Measurements from ENCODE around the gene BRINP1.
"Not testable (repeated sequence)": the region's sequence is repeated elsewhere in the genome, so short reads cannot be mapped to it uniquely, and the experiment has no call there.

BRINP1 gene

DNA sequence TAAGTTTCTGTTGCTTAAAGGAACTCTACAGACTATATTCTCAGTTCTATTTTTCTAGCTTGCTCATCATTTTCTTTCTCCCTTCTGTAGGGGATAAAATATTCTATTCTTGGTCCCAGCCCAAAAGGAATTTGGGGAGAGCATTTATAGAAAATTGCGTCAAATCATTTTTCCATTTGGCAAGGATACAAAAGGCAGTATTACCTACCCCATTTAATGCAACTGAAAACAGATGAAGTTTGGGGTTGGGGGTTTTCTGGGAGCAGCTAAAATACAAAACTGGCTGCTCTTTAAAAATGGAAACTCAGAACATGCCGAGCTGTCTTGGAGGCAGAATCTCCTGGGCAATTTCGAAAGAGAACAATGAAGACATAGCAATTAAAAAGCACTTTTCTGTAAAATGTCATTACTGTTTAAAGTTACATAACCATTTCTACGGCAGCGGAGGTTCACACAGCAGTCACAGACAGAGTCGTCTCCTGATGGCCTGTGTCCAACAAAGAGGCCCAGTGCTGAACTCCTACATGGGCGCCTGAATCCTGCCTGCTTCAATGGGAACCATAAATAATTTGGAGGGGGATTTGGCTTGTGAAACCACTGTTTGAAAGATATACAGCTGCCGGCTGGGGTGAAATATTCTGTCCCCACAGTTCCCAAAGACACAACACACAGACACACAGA is 152.4 kb downstream of the BRINP1 start:
- in situ Hi-C loops (cut with MboI; ENCODE audit: low sequenced_read_pairs) = no loop called here

DNA sequence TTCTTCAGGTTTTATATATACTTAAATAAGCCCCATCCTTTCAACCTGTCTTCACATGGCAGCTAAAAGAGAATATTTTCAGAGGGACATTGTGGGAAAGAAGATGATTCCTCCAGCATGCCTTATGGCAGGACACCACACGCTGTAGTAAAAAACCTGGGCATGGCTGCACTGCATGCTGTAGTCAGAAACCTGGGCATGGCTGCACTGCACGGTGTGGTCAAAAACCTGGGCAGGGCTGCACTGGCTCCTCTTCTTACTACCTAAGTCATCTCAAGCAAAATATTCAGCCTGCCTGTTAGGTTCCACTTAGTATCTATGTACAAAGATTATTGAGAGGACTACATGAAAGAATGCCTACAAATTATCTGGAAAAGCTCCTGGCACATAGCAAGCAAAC is 153.6 kb downstream of the BRINP1 start:
- in situ Hi-C loops (cut with MboI; ENCODE audit: low sequenced_read_pairs) = no loop called here

DNA sequence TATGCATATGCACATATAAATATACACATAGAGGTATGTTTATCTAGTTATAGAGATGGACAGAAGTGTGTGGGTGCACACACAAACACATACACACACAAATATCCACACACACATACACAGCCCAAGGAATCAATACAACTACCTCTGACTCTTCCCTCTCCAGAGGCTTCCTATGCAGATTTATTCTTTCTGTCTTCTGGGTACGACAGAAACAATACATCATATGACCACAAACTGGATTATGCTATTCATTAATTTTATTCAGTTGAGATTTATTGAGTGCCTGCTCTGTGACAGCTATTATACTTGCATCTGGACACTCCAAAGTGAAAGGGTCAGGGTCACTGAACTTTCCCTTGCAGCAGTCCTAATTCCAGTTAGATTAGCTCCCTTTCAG is 155.8 kb downstream of the BRINP1 start:
- in situ Hi-C loops (cut with MboI; ENCODE audit: low sequenced_read_pairs) = no loop called here

DNA sequence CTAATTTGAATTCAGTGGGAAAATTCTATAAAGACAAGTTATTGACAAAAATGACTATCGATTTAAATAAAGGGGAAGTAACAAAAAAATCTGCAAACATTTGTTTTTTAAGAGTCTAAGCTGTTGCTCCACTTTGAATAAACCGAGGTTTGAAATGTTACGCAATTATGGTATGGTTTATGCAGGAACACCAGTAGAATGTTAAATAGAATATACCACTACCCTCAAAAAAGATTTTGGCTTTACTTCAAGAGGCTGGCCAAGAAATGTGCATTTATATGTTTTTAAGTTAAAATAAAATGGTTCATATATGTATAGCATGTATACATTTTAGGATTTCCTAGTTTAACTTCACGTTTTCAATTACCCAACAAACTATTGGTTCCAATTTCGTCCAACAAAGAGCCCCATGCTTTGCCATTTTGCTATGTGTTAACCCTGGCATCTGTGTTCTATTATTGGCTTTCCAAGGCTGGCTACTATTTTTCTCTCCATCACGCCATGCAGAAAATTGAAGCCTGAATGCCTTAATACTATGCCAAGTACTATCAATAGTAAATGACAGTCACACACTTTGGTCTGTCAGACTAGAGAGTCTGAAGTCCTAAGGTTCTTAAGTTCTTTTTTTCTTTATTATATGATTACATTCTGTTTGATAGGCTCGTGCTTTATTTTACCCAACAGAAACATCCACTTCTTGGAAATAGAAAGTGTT is 171.2 kb downstream of the BRINP1 start:
- in situ Hi-C loops (cut with MboI; ENCODE audit: low sequenced_read_pairs) = no loop called here

DNA sequence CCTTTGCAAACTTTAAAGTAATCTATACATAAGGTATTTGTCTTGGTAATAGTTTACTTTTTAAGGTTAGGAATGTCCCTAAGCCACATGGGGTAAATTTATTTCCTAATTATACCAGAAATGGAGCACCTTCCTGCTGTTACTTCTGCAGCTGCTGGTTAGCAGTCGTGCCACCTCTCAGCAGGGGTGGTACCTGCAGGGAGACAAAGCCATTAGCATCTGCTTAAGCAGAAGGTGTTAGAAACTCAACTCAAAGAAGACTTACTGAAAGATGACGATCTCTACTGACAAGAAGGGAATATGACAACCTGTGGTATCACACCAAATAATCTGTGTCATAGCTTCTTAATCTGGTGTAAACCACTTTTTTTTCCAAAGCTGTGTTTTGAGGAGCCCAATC is 173.7 kb downstream of the BRINP1 start:
- in situ Hi-C loops (cut with MboI; ENCODE audit: low sequenced_read_pairs) = no loop called here

DNA sequence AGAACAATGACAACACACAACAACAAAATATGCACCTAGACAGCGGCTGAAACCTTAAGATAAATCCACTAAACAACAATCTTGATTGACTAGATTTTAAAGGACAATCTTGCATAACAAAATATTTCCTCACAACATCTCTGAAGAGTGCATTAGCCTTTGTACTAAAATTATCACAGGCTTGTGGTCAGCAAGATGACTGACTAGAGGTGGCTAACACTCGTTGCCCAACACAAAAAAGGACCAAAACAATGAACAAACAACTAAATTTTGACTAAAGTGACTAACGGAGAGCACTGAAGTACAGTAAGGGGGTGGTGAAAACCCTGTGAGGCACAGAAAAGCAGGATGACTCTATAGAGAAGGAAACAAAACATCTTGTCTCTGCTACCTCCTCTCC is 183.9 kb downstream of the BRINP1 start:
- in situ Hi-C loops (cut with MboI; ENCODE audit: low sequenced_read_pairs) = no loop called here

DNA sequence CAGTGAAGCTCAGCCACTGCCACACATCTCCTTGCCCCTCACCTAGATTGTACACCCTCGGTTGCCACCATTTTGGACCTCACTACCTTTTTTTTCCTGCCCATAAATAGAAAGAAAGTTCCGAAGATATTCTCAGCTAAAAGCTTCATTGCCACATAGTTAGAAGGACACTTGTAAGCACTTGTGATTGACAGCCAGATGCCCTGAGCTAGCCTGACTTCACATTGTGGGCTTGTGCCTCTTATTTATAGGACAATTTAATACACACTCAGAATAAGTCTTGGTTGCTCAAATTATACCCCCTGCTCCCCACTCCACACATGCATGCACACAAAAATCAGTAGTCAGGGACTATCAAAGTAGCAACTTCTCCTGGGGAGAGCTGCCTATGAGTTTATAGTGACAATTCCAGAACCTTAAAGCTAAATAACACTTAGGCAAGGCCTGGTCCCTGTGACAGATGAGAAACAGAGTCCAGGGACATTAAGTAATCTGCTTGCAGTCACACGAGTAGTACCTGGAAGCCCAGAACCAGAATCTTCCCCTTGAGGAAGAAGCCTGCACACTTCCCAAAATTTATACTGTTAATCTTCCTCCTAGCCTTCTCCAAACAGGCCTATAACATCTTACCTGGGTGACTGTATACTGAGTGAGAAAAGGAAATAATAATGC is 184.8 kb downstream of the BRINP1 start:
- in situ Hi-C loops (cut with MboI; ENCODE audit: low sequenced_read_pairs) = no loop called here

DNA sequence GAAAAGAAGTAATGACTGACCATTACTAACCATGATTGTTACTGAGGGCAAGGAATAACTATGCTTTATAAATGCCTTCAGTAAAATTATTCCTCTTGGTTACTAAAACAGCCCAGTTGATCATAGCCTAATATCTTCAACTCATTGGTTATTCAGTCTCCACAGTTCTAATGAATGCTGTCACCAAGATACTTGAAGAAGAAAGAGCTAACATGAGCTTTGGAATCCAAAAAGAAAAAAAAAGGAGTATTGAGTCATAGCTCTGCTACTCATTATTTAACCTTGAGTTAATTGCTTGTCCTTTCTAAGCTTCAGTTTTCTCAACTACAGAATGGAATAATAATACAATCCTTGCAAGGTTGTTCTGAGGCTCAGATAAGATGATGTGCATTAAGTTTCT is 187.7 kb downstream of the BRINP1 start:
- in situ Hi-C loops (cut with MboI; ENCODE audit: low sequenced_read_pairs) = no loop called here

DNA sequence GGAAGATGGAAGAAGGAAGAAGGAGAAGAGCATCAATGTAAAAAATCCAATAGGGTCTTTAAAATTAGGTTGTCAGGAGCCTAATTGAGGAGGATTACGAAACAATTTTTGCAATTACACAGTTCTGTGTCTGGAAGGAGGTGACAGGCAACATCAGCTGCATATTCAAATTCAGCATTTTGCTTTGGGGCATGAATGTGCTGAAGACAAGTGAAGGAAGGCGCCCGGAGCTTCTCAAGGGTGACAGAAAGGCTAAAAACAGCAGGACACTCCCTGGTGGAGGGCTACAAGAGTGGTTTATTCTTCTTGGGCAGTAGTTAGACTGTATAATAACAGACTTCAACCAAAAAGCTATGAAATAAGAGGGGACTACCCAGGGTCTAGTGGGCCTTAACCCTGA is 188.3 kb downstream of the BRINP1 start:
- in situ Hi-C loops (cut with MboI; ENCODE audit: low sequenced_read_pairs) = no loop called here

DNA sequence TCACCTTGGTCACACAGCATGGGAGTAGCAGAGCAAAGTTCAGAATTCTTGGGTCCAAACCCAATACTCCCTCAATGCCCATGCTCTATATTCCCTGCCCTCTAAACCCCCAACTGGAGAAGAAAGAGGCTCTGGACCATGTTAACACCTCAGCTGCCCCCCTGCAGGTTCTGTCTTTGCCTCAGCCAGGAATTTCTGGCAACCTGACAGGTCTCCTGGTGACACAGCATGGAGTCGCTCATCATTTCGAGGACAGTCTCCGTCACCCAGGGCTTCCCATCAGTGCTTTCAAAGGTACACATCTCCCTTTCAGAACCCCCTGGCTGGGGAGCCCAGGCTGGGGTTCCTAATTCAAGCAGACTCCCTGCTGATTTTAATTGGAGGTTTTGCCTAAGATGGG is 189.5 kb downstream of the BRINP1 start:
- in situ Hi-C loops (cut with MboI; ENCODE audit: low sequenced_read_pairs) = no loop called here

DNA sequence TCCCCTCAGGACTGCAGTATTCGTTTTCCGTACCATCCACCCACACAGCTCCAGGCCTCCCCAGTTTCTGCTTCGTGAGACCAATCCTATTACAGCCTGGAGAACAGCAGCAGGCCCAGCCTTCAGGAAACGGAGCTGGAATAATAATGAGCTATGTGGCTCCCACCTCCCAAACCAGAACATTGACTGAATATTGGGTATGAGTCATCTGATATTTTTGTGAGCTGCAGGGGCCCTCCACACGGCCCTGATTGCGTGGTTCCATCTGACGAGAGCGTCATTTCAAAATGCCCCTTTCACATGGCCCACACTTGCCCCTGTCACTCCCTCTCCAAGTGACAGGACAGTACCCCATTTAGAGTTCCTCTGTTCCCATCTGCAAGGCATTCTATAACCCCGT is 192.0 kb downstream of the BRINP1 start:
- in situ Hi-C loops (cut with MboI; ENCODE audit: low sequenced_read_pairs) = no loop called here

DNA sequence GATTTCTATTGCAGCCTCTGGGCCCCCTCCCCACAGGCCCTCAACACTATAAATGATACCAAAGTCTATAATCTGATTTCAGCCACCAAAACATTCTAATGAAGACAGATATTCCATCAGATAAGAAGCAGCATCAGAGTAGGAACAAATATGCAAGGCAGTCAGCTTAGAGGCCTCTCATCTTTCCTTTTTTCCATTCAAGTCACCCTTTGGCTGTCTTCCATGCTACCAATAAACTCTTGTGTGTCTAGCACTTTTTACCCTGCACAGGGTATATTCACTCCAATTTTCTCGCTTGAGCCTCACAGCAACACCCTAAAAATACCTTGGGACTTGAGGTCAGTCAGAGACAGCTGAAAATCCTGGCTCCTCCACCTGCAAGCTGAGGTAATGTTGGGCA is 193.7 kb downstream of the BRINP1 start:
- in situ Hi-C loops (cut with MboI; ENCODE audit: low sequenced_read_pairs) = no loop called here

DNA sequence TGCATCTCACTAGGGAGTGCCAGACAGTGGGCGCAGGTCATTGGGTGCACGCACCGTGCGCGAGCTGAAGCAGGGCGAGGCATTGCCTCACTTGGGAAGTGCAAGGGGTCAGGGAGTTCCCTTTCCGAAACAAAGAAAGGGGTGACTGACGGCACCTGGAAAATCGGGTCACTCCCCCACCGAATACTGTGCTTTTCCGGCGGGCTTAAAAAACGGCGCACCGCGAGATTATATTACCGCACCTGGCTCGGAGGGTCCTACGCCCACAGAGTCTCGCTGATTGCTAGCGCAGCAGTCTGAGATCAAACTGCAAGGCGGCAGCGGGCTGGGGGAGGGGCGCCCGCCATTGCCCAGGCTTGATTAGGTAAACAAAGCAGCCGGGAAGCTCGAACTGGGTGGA is 200.0 kb downstream of the BRINP1 start:
- in situ Hi-C loops (cut with MboI; ENCODE audit: low sequenced_read_pairs) = not testable (repeated sequence)

DNA sequence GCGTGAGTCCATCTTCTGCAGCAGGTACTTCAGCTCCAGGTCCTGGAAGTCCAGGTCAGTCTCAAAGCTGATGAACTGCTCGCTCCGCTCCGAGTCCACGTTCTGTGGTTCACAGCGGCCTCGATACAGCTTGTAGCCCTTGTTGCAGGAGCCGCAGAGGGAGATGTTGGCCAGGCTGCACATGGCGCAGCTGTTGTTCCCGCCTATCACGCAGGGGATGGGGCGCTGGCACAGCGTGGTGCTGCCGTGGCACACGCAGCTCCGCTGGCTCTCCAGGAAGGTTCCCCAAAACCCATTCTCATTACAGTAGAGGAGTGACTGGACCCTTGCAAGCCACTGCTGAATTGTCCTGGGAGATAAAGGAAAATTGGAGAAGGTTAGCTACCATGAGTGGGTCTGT is 201.4 kb downstream of the BRINP1 start:
- in situ Hi-C loops (cut with MboI; ENCODE audit: low sequenced_read_pairs) = no loop called here

DNA sequence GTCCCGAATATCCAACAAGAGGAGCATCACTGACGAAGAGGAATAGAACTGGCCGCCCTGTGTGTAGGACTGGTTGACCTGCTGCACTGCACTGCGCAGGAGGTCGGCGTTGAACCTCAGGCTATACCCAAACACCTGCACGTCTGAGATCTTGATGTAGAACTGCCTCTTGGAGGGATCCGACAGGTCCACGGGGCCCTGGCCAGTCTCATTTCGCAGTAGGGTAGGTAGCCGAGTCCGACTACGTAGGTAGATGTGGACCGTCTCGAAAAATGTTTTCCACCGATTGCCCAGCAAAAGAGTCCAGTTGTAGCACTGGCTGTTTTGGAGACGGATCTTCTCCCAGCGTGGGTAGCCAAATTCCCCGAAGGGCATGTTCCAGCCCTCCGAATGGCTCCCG is 202.0 kb downstream of the BRINP1 start:
- in situ Hi-C loops (cut with MboI; ENCODE audit: low sequenced_read_pairs) = no loop called here

DNA sequence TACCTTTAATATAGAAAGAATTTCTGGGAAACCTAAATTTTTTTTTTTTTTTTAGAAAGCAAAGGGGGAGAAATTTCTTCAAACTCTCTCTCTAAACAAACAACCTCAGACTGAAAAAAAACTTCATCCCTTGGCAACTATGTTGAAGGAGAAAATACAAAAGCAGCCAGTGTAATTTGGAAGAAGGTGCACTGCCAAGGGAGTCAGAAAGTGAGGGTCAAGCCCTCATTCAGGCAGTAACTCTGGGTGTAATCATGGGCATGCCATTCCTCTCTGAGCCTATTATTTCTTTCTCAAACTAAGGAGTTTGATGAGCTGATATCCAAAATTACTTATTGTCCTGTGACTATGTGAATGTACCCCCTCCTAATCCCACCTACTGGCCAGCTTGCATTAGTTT is 203.1 kb downstream of the BRINP1 start:
- in situ Hi-C loops (cut with MboI; ENCODE audit: low sequenced_read_pairs) = no loop called here

DNA sequence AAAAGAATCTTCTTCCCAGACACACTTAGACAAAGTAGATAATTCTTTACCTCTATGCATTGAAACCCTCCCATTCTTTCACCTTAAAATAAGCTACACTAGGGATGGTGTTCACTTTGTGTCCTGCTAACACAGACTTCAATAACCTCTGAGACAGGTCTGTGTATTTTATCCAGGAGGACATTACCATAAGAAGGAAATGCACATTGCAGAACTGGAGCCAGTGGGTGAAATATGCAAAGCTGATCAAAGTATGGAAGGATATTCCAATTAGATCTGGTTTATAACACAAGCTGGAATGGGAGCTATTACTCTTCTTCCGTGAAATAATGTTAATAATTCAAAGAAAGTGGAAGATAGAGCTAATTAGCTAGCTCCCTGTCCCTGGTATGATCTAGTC is 204.1 kb downstream of the BRINP1 start:
- in situ Hi-C loops (cut with MboI; ENCODE audit: low sequenced_read_pairs) = no loop called here

DNA sequence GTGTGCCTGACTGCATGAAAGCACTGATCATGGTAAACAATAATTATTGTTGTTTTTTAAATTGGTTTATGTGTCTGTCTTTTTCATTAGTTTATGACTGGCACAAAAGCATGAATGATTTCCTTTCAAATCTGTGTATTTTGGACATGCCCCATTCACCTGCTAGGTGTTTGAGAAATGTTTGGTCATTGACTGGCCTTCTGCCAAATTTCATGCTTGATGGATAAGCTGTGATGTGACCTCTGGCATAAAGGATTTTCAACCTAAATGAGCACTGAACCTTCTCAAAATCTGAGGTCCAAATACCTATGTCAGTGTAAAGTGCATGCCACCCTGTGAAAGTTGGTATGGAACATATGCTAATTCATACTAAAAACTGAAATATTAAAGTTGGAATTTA is 204.5 kb downstream of the BRINP1 start:
- in situ Hi-C loops (cut with MboI; ENCODE audit: low sequenced_read_pairs) = no loop called here

DNA sequence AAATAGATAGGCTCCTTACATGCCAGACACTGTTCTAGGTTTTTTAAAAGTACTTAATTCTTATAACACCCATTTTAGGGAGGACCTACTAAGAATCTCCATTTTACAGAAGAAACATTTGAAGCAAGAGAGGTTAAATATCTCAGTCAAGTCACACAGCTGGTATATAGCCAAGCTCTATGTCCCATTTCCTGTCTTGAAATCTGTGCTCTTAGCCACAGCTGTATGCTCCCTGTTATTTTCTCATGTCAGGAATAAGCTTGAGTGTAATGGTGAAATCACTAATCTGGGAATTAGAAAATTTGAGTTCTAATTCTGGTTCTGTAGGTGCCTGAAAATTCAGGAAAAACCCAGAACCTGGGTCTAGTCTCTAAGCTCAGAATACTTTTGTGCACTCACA is 208.7 kb downstream of the BRINP1 start:
- in situ Hi-C loops (cut with MboI; ENCODE audit: low sequenced_read_pairs) = no loop called here

DNA sequence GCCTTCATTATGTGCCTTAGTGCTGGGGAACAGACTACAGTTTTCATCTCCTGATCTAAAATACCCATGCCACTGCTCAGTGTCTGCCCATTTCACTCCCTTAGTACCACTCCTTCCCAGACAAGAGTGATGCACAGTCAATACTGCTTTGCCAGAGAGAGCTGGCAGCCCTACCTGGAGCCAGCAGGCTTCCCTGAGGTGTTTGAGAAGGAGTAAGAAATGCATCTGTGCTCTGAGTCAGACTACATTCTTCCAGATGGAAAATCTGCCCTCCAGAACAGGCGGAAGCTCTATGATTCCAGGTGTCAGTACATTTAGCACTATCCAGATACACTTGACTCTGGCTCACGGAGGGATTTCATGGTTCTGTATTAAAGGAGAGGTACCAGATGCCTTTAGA is 209.8 kb downstream of the BRINP1 start:
- in situ Hi-C loops (cut with MboI; ENCODE audit: low sequenced_read_pairs) = no loop called here

DNA sequence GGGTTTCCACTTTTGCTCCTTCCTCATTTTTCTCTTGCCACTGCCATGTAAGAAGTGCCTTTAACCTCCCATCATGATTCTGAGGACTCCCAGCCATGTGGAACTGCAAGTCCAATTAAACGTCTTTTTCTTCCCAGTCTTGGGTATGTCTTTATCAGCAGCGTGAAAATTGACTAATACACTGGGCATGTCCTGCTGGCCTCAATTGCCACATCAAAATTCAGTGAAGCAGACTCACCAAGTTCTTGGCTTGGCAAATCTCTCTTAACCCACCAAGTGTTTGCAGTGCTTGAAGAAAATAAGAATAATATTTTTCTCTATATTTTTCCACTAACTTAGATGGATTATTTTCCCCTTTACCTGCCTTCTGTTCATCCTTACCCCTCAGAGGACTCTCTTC is 212.0 kb downstream of the BRINP1 start:
- in situ Hi-C loops (cut with MboI; ENCODE audit: low sequenced_read_pairs) = no loop called here

DNA sequence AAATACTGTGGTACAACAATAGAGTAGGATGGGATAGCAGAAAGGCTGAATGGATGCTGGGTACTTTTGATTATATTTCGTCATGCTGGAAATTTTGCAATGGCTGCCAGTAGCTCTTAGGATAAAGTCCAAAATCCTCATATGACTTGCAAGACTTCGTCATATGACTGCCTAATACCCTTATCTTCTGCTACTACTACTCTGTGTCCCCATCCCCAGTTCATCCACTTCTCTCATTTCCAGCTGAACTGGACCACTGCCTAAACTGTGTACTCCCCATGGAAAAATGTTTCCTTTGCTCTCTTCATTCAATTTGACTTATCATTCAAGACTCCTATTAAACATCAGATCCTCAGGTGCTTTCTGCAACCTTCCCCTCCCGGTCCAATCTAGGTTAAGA is 212.9 kb downstream of the BRINP1 start:
- in situ Hi-C loops (cut with MboI; ENCODE audit: low sequenced_read_pairs) = no loop called here

Data from HL-60/S4 (cell line).